Gastroesophageal sphincter (tissue), 3 donors: ENCODE data around the gene EXOSC9.

ENCODE experiments used
- POLR2AphosphoS5 ChIP-seq: sonication (generic); formaldehyde crosslinking; IDR thresholded peaks from one replicate; pipeline ENCODE4 v1.6.1; 2017; ENCODE audit warnings: antibody characterized with exemption
- TF ChIP-seq, protein P1 (sequence below), 4 experiments: fragments of 200-600 bp in 2 of 4; fragments of 450-650 bp in 2 of 4; sonication (generic) in 1 of 4; IDR thresholded peaks; one replicate each; pipeline ENCODE4 v1.5.1; 2017 to 2019; ENCODE audit warnings: antibody characterized with exemption in 4 of 4, mild to moderate bottlenecking in 2 of 4, moderate library complexity in 2 of 4

DNA sequence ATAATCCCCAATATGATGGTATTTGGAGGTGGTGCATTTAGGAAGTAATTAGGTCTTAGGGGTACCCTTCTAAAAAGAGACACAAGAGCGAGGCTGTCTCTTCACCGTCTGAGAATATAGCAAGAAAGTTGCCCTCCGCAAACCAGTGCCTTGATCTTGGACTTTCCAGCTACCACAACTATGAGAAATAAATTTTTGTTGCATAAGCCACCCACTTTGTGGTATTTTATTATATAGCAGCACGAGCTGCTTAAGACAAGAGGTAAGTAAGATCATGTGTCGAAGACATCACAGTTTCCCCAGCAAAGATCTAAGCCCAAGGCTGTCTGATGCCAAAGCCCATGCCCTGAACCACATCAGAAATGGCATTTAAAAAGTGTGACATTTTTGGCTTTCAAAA lies 9.6 kb upstream of the EXOSC9 start:
- TF ChIP-seq, protein P1, sequence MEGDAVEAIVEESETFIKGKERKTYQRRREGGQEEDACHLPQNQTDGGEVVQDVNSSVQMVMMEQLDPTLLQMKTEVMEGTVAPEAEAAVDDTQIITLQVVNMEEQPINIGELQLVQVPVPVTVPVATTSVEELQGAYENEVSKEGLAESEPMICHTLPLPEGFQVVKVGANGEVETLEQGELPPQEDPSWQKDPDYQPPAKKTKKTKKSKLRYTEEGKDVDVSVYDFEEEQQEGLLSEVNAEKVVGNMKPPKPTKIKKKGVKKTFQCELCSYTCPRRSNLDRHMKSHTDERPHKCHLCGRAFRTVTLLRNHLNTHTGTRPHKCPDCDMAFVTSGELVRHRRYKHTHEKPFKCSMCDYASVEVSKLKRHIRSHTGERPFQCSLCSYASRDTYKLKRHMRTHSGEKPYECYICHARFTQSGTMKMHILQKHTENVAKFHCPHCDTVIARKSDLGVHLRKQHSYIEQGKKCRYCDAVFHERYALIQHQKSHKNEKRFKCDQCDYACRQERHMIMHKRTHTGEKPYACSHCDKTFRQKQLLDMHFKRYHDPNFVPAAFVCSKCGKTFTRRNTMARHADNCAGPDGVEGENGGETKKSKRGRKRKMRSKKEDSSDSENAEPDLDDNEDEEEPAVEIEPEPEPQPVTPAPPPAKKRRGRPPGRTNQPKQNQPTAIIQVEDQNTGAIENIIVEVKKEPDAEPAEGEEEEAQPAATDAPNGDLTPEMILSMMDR (IDR thresholded peaks at IDR 0.05) = no peak
- TF ChIP-seq POLR2AphosphoS5 = no peak
